Ishikawa (cell line): ENCODE data around the gene IL17D.

Experiments
- CEBPB ChIP-seq: IDR thresholded peaks from 2 replicates; pipeline ENCODE4 v1.6.1; 2012
- FOXM1 ChIP-seq: IDR thresholded peaks from 2 replicates; pipeline ENCODE4 v1.6.1; 2012; ENCODE audit warnings: low read depth, borderline replicate concordance
- MAX ChIP-seq: IDR thresholded peaks from 2 replicates; pipeline ENCODE4 v1.6.1; 2012
- TAF1 ChIP-seq: IDR thresholded peaks from 2 replicates; pipeline ENCODE4 v1.6.1; 2012; ENCODE audit warnings: low read depth, mild to moderate bottlenecking
- TCF12 ChIP-seq: IDR thresholded peaks from 2 replicates; pipeline ENCODE4 v1.6.1; 2012; ENCODE audit warnings: low read depth
- TEAD4 ChIP-seq: IDR thresholded peaks from 2 replicates; pipeline ENCODE4 v1.6.1; 2012
- USF1 ChIP-seq: IDR thresholded peaks from 2 replicates; pipeline ENCODE4 v1.6.1; 2012
- YY1 ChIP-seq: IDR thresholded peaks from 2 replicates; pipeline ENCODE4 v1.6.1; 2012; ENCODE audit warnings: low read depth

- TF ChIP-seq TEAD4, result no peak
- no peak for TF ChIP-seq CEBPB
- no peak for TF ChIP-seq YY1
- no peak for TF ChIP-seq USF1
- TF ChIP-seq TAF1, result no peak
- no peak for TF ChIP-seq TCF12
- TF ChIP-seq MAX, result no peak
- TF ChIP-seq FOXM1, result no peak
These were observed 3.2 kb upstream of the IL17D start for GRCh38 chr13:20700288-20700687.
